ENCODE results near the gene PATJ.

GRCh38 chr1:61842036-61842435 lies 99.8 kb downstream of the PATJ start:
- TF ChIP-seq CTCF (IDR thresholded peaks at IDR 0.05) (no peak), POLR2A (IDR thresholded peaks at IDR 0.05) (no peak)
